Activated CD8-positive, alpha-beta memory T cell treated with anti-CD3 and anti-CD28 coated beads, Interleukin-2, amount 50 U/mL, for 24 hours (primary cell): ENCODE measurements around the gene FBXL5.
"Not testable (repeated sequence)": the region's sequence is repeated elsewhere in the genome, so short reads cannot be mapped to it uniquely, and the experiment has no call there.

ENCODE experiments used
- DNase-seq: peaks from one replicate; pipeline ENCODE4 v3.0.0-alpha.2; 2020; ENCODE audit errors: extremely low read depth

The FBXL5 gene

DNA sequence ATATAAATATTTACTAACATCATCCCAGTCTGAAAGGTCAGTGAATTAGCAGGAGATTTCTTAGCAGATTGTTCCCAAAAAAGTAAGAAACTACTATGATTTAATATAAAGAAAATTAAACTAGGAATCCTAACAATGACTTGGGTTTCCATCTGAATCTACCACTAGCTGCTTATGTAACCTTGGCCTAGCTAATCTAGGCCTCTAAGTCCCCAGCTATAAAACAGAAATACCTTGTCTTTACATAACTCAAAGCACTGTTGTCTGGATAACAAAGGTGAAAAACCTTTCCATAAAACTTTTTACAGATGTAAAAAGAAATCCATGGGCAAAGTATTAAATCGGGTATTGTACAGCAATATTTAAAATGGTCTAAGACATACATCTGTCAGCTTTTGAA is 3.0 kb downstream of the FBXL5 start:
- no peak for DNase-seq

GRCh38 chr4:15651676-15652075 is 3.5 kb downstream of the FBXL5 start:
- DNase-seq, result no peak

- peak; percentile 24 for DNase-seq
These were observed 5.1 kb downstream of the FBXL5 start for GRCh38 chr4:15649914-15650545.

DNA sequence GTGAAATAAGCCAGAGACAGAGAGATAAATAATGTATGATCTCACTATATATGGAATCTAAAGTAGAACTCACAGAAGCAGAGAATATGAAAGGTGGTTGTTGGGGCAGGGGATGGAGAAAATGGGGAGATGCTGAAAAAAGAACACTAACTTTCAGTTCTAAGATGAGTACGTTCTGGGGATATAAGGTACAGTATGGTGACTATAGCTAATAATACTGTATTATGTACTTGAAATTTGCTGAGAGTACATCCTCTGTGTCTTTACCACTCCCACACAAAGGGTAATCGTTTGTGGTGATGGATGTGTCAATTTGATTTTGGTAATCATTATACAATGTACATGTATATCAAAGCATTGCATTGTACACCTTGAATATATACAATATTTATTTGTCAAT is 6.6 kb downstream of the FBXL5 start:
- DNase-seq, result no peak

- no peak for DNase-seq
These were observed 16.7 kb downstream of the FBXL5 start for GRCh38 chr4:15638418-15638817.

DNA sequence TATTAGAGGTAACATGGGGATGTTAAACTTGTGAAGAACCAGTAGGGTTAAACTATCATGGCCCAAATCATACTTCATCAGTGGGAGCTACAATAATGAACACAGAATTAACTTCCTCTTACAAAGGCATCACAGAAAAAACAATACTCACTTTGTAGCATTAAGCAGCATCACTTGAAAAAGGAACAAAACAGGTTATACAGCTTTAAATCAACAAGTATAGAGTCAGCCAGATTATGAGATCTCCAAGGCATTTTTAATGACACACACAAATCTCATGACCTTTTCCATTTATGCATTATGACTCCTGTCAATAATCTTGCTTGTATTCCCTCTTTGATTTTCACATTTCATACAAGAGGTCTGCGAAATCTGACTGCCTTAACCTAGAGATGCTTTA is 18.3 kb downstream of the FBXL5 start:
- no peak for DNase-seq

GRCh38 chr4:15617407-15617806 is 37.8 kb downstream of the FBXL5 start:
- DNase-seq, result not testable (repeated sequence)

DNA sequence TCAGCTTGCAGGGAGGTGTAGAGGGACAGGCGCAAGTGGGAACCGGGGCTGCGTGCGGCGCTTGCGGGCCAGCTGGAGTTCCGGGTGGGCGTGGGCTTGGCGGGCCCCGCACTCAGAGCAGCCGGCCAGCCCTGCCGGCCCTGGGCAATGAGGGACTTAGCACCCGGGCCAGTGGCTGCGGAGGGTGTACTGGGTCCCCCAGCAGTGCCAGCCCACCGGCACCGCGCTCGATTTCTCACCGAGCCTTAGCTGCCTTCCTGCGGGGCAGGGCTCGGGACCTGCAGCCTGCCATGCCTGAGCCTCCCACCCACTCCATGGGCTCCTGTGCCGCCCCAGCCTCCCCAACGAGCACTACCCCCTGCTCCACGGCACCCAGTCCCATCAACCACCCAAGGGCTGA is 40.3 kb downstream of the FBXL5 start:
- DNase-seq, result not testable (repeated sequence)

DNA sequence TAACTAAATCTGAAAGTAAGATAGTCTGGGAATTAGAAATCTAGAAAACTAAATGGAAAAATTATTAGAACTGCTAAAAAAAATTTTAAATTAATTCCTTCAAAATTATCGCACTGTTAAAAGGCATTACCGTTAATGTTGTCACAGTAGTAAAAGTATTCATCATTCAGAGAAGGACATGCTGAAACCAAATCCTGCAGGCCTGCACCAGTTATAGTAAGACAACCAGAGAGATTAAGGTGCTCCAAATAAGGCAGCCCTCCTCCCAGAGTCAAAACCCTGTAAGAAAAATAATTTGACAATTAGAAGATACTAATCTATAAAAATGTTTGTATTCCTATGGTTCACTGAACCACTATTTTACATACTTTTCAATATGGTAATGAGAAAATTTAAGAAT is 43.0 kb downstream of the FBXL5 start:
- no peak for DNase-seq

DNA sequence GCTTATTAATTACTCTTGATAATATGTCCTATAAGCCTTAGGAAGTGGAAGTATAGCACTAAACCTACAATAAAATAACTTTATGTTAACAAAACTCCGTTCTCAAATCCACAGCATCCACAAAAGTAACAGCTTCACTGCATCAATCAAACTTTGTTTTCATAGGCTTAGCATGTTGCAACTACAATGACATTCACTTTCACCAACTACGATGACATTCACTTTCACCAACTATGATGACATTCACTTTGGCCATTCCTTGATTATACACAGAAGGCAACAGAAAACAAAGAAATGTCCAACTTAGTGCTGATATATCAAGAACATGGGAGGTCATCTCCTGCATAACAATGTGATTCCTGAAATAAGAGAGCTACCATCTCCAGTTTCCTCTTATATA is 44.3 kb downstream of the FBXL5 start:
- no peak for DNase-seq

GRCh38 chr4:15605537-15605936 is 49.6 kb downstream of the FBXL5 start:
- no peak for DNase-seq

GRCh38 chr4:15601862-15602261 is 53.3 kb downstream of the FBXL5 start:
- DNase-seq, result no peak

DNA sequence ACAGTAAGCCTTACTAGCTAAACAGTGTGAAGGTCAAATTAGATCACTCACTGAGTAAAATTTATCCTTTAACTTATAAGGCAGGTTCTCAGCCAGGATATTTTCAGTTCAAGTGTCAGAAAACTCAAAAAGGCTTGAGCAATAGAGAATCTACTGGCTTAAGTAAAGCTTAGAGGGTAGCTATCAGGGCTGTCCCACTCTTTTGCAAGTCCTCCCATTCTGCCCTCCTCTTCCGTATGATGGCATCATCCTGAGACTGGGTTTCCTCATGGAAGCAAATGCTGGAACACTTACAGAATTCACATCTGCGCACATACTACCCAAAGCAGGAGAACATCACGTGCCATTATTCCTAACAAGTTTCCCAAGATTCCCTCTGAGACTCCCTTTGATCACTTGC is 55.0 kb downstream of the FBXL5 start:
- DNase-seq, result no peak

- no peak for DNase-seq
These were observed 56.5 kb downstream of the FBXL5 start for GRCh38 chr4:15598644-15599043.

DNA sequence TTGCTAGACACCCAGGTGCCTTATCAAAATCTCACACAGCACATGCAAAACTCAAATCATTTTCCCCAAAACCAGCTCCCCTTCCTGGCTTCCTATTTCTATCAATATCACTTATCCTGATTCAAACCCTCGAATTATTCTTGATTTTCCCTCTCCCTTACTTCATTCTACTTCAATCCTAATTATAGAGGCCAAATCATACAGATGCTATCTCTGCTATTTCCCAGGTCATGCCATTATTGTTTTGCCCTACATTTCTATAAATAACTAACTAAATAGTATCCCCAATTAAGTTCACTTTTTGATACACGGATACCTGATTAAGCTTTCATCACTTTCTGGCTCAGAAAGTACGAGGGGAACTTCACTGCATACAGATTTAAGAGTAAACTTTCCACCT is 62.4 kb downstream of the FBXL5 start:
- DNase-seq, result no peak

DNA sequence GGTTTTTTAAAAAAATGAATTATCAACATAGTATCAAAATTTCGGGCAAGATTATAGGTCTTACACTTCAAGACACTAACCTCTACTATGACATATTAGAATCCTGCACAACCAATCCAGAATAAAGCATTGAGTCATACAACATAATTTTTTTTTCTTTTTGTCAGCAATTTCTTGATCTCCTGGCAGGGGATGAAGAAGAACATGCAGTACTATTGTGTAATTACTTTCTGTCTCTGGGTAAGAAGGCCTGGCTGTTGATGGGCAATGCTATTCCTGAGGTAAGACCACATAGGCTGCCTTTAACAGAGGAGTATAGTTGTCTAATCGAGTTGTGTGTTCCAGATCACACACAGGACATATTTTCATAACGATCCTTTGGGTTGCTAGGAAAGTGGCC is 67.5 kb downstream of the FBXL5 start:
- DNase-seq, result no peak

DNA sequence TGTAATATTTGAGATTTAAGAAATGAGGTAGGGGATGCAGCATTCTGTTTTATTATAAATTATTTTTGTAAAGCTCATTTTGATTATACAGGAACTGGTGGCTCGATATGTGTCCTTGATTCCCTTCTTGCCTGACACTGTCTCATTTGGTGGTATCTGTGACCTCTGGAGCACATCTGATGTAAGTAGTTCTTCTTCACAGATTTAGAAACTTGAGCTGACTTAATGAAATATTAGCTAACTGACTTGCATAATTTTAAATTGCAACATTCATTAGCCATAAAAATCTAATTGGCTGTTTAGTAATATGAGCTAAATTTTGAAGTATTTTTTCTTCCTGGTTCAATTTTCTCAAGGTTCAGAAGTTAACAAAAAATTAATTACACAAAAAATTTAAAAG is 69.1 kb downstream of the FBXL5 start:
- no peak for DNase-seq

DNA sequence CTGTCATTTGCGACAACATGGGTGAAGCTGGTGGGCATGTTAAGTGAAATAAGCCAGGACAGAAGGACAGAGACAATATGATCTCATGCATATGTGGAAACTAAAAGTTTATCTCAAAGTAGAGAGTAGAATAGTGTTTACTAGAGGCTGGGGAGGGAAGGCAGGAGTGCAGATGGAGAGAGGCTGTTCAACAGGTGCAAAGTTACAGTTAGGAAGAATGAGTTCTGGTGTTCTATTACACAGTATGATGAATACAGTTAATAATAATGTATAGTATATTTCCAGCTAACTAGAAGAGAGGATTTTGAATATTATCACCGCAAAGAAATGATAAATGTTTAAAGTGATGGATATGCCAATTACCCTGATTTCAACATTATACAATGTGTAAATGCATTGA is 69.8 kb downstream of the FBXL5 start:
- no peak for DNase-seq

- no peak for DNase-seq
These were observed 70.4 kb downstream of the FBXL5 start for GRCh38 chr4:15584785-15585184.

- DNase-seq, result no peak
These were observed 77.6 kb downstream of the FBXL5 start for GRCh38 chr4:15577508-15577907.

GRCh38 chr4:15575966-15576365 is 79.2 kb downstream of the FBXL5 start:
- DNase-seq, result no peak

- no peak for DNase-seq
These were observed 85.4 kb downstream of the FBXL5 start for GRCh38 chr4:15569746-15570145.

DNA sequence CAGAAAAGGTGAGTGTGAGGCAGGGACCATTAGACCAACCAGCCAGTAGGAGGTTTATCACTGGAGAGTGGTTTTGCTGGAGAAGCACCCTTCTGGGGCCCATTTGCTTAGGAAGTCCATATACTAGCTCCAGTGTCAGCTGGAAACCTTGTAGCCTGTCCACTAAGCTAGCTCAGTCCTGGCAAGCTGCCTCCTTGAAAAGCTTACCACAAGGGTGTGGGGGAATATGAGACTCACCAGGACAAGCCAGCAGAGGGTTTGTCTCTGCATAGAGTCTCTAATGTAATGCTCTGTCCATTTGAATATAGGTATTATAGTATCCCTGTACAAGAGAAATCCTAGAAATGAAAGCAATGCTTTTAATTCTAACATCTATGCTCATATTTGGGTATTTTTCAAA is 86.3 kb downstream of the FBXL5 start:
- DNase-seq, result no peak

- no peak for DNase-seq
These were observed 91.3 kb downstream of the FBXL5 start for GRCh38 chr4:15563871-15564270.

GRCh38 chr4:15562623-15563022 is 92.5 kb downstream of the FBXL5 start:
- no peak for DNase-seq
